ENCODE results near the gene MYO1A. TPM values are rescaled to one million over a fixed set of nuclear protein-coding genes. Genes with fewer than 3 reads are reported as not detected.

Gene MYO1A
- polyA plus RNA-seq, 1 donor from 2014 or later: not detected

GRCh38 chr12:57098546-57098945 is 48.6 kb upstream of the MYO1A start:
- no peak overlapping the region for H3K4me2 ChIP-seq (ENCODE audit: low read length)
- H2AFZ ChIP-seq (ENCODE audit: low read depth, low read length): no peak overlapping the region
- no peak for TF ChIP-seq SMC3 (conservative IDR thresholded peaks at IDR 0.05; ENCODE audit: poor library complexity)
- no peak for TF ChIP-seq REST (IDR thresholded peaks at IDR 0.05; ENCODE audit: borderline replicate concordance)
- no peak for TF ChIP-seq EP300 (conservative IDR thresholded peaks at IDR 0.05; ENCODE audit: poor library complexity, severe bottlenecking)
- TF ChIP-seq MXI1 (conservative IDR thresholded peaks at IDR 0.05; ENCODE audit: poor library complexity, severe bottlenecking): no peak
- no peak for TF ChIP-seq EZH2 (IDR thresholded peaks at IDR 0.05; ENCODE audit: borderline replicate concordance, insufficient read depth, low read length, poor library complexity, severe bottlenecking)
- TF ChIP-seq CTCF (IDR thresholded peaks at IDR 0.05; ENCODE audit: poor library complexity, severe bottlenecking): no peak
- no peak for TF ChIP-seq POLR2AphosphoS5 (IDR thresholded peaks at IDR 0.05)
- no peak for TF ChIP-seq RAD21 (conservative IDR thresholded peaks at IDR 0.05)
- TF ChIP-seq TAF1 (IDR thresholded peaks at IDR 0.05; ENCODE audit: low read depth): no peak

GRCh38 chr12:57097554-57097835 is 47.6 kb upstream of the MYO1A start:
- no peaks in the 10 kb centered on the region for H3F3A ChIP-seq (ENCODE audit: insufficient read depth, low read length, poor library complexity, severe bottlenecking)
- no peaks in the 10 kb centered on the region for H3K36me3 ChIP-seq (ENCODE audit: insufficient read depth, low read length)
- no peaks in the 10 kb centered on the region for H3K79me2 ChIP-seq (replicated peaks; ENCODE audit: insufficient read depth, low read length)
- no peaks in the 10 kb centered on the region for H3K9me3 ChIP-seq (ENCODE audit: low read length)
- no peaks in the 10 kb centered on the region for H4K20me1 ChIP-seq (ENCODE audit: insufficient read depth)
- TF ChIP-seq CTCF (IDR thresholded peaks at IDR 0.05; ENCODE audit: poor library complexity, severe bottlenecking) (no peak), RAD21 (conservative IDR thresholded peaks at IDR 0.05) (no peak), EZH2 (IDR thresholded peaks at IDR 0.05; ENCODE audit: borderline replicate concordance, insufficient read depth, low read length, poor library complexity, severe bottlenecking) (no peak), EP300 (conservative IDR thresholded peaks at IDR 0.05; ENCODE audit: poor library complexity, severe bottlenecking) (no peak), MXI1 (conservative IDR thresholded peaks at IDR 0.05; ENCODE audit: poor library complexity, severe bottlenecking) (no peak), TAF1 (IDR thresholded peaks at IDR 0.05; ENCODE audit: low read depth) (no peak), POLR2AphosphoS5 (IDR thresholded peaks at IDR 0.05) (no peak), REST (IDR thresholded peaks at IDR 0.05; ENCODE audit: borderline replicate concordance) (no peak), SMC3 (conservative IDR thresholded peaks at IDR 0.05; ENCODE audit: poor library complexity) (no peak)
- no peak overlapping the region for H3K9ac ChIP-seq (ENCODE audit: low read length)
- no peak overlapping the region for H3K27ac ChIP-seq (ENCODE audit: low read length)
- H3K4me3 ChIP-seq (ENCODE audit: low read length): no peak overlapping the region
- no peak overlapping the region for H2AFZ ChIP-seq (ENCODE audit: low read depth, low read length)
- no peaks in the 10 kb centered on the region for H3K9me2 ChIP-seq (ENCODE audit: insufficient read depth, low read length)
- H3K27me3 ChIP-seq (ENCODE audit: insufficient read depth, low read depth, low read length): no peaks in the 10 kb centered on the region
- H3K4me2 ChIP-seq (ENCODE audit: low read length): no peak overlapping the region

More at GRCh38 chr12:57098546-57098945, 48.6 kb upstream of the MYO1A start:
- no peaks in the 10 kb centered on the region for H3K27me3 ChIP-seq (ENCODE audit: insufficient read depth, low read depth, low read length)
- H3K79me2 ChIP-seq (replicated peaks; ENCODE audit: insufficient read depth, low read length): no peaks in the 10 kb centered on the region
- no peaks in the 10 kb centered on the region for H3K36me3 ChIP-seq (ENCODE audit: insufficient read depth, low read length)
- H3F3A ChIP-seq (ENCODE audit: insufficient read depth, low read length, poor library complexity, severe bottlenecking): no peaks in the 10 kb centered on the region
- no peaks in the 10 kb centered on the region for H3K9me2 ChIP-seq (ENCODE audit: insufficient read depth, low read length)
- no peaks in the 10 kb centered on the region for H4K20me1 ChIP-seq (ENCODE audit: insufficient read depth)
- no peaks in the 10 kb centered on the region for H3K9me3 ChIP-seq (ENCODE audit: low read length)
- no peak overlapping the region for H3K27ac ChIP-seq (ENCODE audit: low read length)
- H3K9ac ChIP-seq (ENCODE audit: low read length): no peak overlapping the region
- H3K4me3 ChIP-seq (ENCODE audit: low read length): no peak overlapping the region
